Muscle of arm (tissue), 12 donors: Measurements from ENCODE around the gene ZNF267. TPM values are rescaled to one million over a fixed set of nuclear protein-coding genes. Genes with fewer than 3 reads are reported as not detected.
"Not testable (repeated sequence)": the region's sequence is repeated elsewhere in the genome, so short reads cannot be mapped to it uniquely, and the experiment has no call there.

Experiments used
- DNase-seq: peaks from one replicate; pipeline ENCODE4 v3.0.0-alpha.2; 2013
- polyA plus RNA-seq, 12 donors: library from polyadenylated mRNA; unstranded; fragments of 120-200 nt; gene quantifications; one replicate each; pipeline ENCODE4 v1.2.1, GENCODE V29; 2013; ENCODE audit not compliant: insufficient read length in 12 of 12

Gene ZNF267
- polyA plus RNA-seq, 12 donors: 7.5 to 11.4 (median 9.3) TPM; not detected in 1

DNA sequence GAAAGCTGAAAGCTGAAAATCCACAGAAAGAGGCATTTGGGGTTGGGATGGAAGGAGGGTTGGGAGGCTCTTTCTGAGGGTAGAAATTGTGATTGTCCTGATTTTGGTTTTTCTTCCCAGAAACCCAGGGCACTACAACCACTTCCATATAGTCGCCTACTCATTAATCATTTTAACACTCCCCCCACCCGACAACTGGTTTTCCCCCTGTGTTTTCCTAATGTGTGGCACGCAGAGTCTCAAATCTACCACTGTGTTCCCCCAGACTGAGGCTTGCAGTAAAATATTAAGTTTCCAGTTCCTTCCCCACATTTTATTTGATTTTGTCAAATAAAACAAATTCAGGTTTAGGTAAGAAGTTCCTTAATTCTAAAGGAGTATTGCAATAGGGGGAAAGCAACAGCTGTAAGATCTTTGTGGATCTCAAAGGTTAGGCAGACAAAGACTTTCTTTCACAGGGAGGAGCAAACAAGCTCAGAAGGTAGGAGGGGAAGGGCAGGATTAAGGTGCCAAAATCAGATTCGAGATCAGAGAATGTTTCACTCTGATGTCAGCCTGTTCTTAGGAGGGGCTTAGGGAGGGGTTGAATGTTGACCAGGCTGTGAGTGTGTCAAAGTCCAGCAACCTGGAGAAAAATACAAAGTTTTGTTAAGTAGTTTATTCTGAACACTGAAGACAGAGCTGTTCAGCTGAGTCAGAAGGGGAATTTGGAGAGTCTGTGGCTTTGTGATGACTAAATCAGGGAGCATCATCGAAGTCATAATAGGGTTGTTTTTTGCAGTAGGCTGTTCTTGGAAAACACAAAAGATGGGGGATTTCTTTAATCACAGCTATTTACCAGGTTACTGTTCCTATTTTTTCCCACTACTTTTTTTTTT is 3.6 kb downstream of the ZNF267 start:
- no peak for DNase-seq

DNA sequence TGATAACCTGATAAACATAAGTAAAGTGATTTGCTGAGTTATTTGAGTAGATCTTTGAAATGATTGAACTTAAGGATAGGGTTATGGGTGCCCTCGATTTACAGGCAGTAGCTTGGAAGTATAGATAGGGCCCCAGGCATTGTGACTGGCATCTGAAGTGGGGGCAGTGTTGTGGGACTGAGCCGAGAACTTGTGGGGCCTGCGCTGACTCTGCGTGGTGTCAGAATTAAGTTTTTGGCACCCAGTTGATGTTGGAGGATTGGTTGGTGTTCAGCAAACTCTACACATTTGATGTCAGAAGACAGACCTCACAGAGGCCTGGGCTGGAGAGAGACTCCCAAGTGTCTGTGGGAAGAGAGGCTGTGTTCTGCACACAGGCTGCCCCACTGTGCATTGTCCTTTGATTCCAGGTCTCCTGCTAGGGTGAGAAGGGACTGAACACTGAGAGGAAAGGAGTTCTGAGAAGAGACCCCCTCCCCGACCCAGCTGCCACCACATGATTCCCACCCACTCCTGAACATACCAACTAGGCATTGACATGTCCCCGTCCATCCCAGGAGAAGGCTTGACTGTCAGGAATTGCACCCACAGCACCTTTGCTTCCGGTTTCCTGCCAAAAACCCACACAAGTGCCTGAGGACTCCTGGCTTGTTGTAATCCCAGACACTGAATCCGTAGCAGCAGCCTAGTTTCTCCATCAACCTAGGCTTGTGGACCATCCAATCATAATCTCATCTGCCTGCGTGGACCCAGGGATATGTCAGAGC is 4.5 kb downstream of the ZNF267 start:
- DNase-seq: no peak

DNA sequence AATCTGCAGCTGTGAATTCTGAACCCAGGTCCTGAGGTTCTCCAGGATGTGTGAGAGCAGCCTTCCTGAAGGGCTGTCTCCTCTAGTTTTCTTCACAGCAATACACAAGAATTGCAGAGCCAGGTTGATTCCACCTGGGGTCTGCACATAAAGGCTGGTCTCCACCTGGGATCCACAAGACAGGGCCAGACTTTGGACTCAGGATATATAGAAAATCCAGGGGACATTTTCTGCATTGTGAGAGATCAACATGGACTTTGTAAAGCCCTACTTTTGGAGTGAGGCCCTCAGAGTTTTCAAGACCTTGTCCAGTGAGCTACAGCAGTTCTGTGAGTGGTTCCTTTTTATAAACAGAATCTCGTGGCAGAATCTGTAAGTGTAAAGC is 6.3 kb downstream of the ZNF267 start:
- no peak for DNase-seq

- no peak for DNase-seq
Observed at GRCh38 chr16:31880322-31880979, 6.8 kb downstream of the ZNF267 start.

DNA sequence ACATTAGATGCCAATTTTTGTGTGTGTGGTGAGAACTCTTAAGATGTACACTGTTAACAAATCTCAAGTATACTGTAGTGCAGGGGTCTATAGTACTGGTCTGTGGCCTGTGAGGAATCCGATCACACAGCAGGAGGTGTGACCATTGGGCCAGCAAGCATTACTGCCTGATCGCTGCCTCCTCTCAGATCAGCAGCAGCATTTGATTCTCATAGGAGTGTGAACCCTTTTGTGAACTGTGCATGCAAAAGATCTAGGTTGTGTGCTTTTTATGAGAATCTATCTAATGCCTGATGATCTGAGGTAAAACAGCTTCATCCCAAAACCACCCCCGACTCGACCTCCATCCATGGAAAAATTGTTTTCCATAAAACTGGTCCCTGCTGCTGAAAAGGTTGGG is 12.6 kb downstream of the ZNF267 start:
- no peak for DNase-seq

DNA sequence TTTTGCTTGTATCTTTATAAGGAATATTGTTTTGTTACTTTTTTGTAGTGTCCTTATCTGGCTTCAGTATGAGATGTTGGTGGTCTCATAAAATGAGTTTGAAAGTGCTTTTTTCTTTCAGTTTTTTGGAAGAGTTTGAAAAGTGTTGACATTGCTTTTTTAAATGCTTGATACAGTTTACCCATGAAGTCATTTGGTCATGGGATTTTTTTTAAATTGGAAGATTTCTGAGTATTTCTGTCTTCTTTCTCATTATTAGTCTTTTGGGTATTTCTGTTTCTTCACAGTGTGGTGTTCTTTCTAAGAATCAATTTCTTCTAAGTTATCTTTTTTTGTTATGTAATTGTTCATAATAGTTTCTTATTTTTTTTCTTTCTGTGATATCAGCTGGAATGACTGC is 15.1 kb downstream of the ZNF267 start:
- no peak for DNase-seq

DNA sequence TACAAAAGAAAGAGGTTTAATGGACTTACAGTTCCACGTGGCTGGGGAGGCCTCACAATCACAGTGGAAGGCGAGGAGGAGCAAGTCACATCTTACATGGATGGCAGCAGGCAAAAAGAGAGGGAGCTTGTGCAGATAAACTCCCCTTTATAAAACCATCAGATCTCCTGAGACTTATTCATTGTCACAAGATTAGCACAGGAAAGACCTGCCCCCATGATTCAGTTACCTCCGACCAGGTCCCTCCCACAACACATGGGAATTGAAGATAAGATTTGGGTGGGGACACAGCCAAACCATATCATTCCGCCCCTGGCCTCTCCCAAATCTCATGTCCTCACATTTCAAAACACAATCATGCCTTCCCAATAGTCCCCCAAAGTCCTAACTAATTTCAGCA is 18.5 kb downstream of the ZNF267 start:
- not testable (repeated sequence) for DNase-seq

DNA sequence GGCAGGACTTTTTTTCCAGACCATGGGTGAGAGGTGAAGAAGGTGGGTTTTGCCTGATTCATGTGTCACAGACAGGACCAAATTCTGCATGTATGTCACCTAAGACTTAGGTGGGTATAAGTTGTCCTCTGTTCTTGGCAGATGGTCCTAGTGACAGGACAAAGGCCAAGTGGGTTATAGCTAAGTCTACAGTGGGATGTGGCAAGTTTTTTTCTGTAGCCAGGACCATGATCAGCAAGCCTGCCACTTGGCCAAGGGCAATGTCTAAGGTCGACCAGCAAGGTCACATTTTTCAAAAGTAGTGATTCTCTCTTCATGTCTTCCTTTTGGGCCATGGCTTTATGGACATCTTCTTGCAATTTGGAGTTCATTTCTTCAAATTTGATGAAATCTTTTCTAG is 20.2 kb downstream of the ZNF267 start:
- DNase-seq: no peak

- DNase-seq: no peak
Observed at GRCh38 chr16:31897283-31897682, 23.7 kb downstream of the ZNF267 start.

GRCh38 chr16:31899505-31899904 is 25.9 kb downstream of the ZNF267 start:
- DNase-seq: no peak

GRCh38 chr16:31904571-31904970 is 31.0 kb downstream of the ZNF267 start:
- not testable (repeated sequence) for DNase-seq

DNA sequence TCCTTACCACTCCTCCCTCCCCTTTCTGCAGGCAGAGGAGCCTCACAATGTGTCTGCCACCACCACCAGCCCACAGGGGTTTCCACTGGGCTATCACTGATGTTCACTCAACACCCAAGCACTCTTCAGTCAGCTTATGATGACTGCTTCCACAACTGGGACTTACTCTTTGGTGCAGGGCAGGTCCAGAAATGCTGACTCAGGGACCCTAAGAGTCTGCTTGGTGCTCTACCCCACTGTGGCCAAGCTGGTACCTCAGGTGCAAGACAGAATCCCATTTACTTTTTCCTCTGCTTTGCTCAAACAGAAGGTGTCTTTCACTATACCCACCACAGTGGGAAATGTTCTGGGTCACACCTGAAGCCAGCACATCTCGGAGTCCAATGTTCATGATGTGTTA is 40.1 kb downstream of the ZNF267 start:
- no peak for DNase-seq

DNA sequence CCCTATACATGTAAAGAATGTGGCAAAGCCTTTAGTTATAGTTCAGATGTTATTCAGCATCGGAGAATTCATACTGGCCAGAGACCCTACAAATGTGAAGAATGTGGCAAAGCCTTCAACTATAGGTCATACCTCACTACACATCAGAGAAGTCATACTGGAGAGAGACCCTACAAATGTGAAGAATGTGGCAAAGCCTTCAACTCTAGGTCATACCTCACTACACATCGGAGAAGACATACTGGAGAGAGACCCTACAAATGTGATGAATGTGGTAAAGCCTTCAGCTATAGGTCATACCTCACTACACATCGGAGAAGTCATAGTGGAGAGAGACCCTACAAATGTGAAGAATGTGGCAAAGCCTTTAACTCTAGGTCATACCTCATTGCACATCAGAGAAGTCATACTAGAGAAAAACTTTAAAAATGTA is 42.5 kb downstream of the ZNF267 start:
- DNase-seq: no peak

GRCh38 chr16:31920373-31920772 is 46.8 kb downstream of the ZNF267 start:
- DNase-seq: no peak

DNA sequence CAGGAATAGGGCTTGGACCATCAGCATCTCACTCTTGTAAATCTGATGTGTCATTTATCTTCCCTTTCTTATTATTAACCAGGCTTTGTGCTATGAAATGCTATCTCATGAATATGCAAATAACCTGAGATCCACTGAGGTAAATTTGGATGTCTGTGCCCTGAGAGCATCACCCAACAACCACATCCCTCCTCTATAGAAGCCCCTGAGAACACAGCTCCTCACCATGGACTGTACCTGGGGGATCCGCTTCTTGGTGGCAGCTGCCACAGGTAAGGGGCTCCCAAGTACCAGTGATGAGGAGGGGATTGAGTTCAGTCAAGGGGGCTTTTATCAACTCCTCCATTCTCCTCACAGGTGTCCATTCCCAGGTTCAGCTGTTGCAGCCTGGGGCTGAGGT is 78.2 kb downstream of the ZNF267 start:
- not testable (repeated sequence) for DNase-seq

- DNase-seq: not testable (repeated sequence)
Observed at GRCh38 chr16:31952206-31952605, 78.6 kb downstream of the ZNF267 start.

DNA sequence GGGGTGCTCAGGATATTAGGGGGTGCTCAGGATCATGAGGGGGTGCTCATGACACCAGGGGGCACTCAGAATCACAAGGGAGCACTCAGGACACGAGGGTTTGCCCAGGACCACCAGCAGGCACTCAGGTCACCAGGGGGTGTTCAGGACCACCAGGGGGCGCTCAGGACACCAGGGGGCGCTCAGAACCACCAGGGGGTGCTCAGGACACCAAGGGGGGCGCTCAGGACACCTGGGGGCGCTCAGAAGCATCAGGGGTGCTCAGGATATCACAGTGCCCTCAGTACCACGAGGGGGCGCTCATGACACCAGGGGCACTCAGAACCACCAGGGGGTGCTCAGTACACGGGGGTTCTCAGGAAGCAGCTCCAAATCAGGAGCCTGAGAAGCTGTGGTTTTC is 82.6 kb downstream of the ZNF267 start:
- not testable (repeated sequence) for DNase-seq

- DNase-seq: not testable (repeated sequence)
Observed at GRCh38 chr16:31960186-31960910, 86.7 kb downstream of the ZNF267 start.
